GM18499 (cell line): ENCODE results near the gene MLLT10.

ENCODE experiments used
- ATAC-seq: cut with Tn5 transposase; IDR thresholded peaks from one replicate; pipeline ENCODE4 v1.9.1; 2021; ENCODE audit warnings: moderate number of reproducible peaks; ENCODE audit not compliant: insufficient read depth, unreplicated experiment

The MLLT10 gene

DNA sequence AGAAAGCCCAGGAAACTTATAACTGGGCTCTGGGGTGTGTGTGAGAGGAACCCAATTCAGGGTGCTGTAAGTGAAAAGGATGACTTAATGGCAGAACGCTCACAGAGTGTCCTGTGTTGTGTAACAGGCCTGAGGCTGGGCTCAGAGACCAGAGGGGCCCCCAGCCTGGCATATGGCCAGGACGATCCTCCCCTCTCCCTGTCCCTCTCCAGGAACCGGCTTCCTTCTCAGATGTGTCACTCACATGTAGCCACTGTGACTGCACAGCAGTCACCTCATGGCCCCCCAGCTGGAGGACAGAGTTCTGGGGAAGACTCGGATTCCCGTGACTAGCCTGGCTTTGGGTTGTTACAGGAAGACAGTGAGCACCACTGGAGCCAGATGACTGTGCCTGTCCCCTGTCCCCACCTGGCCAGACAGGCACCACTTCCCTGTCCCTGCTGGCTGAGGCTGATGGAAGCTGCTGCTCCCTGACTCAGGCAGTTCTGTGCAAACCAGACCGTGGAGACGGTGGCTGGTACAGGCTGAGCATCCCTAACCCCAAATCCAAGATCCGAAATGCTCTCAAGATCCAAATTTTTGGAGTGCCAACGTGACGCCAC, 220.5 kb downstream of the MLLT10 start:
- no peak for ATAC-seq

DNA sequence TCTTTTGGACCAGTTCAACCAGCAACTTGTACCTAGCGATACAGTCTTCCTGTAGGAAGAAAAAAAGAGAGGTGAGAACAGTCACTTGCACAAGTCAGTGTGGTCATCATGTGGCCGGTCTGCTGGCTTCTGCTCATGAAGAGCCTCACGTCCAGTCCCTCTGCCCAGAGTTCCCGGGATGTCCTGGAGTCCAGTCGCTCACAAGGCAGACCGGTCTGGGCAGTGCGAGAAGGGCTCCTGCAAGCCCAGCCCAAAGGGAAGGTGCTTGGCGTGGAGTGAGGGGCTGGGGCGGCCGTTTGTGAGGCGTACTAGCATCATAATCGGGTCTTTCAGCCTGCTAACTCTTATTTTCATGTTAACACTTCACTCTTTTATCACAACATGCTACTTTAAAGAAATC, 222.7 kb downstream of the MLLT10 start:
- ATAC-seq, result no peak

DNA sequence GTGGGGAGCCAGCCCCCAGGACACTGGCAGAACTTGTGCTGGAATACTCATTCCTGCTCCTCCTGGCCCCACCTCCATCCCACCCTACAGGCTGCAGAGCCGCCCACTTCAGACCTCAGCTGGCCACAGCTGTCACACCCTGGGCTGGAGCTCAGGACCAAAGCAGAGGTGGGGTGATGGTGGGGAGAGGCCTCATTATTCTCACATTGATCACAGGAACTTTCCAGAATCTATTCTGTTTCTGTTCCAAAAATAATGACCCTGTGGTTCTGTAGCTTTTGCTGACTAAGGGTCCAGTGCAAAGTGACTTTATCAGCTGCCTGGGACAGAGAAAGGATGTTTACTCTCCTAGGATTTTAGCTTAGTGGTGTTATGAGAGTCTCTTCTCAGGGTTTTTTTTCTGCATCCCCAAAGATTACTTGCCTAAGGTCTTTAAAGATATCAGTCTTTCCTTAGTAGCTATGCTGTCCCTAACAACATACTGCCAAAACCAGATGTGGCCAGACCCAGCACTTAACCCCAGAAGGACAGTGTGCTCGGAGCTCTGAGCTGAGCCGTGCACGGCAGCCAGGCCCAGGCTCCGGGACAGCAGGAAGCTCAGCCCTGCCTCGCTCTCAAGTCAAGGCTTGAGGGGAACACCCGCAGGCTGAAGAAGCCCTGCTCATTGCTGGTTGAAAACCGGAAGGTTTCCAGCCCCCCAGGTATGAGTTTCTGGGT, 223.3 kb downstream of the MLLT10 start:
- no peak for ATAC-seq

GRCh38 chr10:21758239-21758638, 224.2 kb downstream of the MLLT10 start:
- ATAC-seq, result no peak

- ATAC-seq, result no peak
Observed at GRCh38 chr10:21758696-21759095, 224.7 kb downstream of the MLLT10 start.

DNA sequence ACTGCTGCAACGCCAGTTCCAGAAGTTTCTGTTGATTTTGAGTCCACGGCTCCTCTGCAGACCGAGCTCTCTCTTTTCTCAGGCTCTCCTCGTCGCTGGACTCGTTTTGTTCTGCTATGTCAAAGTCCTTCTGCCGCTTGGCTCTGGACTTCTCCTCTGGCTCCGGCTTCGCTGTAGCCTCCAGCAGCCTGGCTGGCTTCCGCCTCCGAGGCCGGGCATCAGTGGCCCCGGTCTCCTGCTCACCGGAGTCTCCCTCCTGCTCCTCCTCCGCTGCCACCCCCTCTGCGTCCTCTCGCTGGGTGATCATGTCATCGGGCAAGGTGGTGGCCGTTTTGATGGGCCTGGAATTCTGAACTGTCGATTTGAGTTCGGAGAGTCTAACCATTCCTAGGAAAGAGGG, 225.2 kb downstream of the MLLT10 start:
- no peak for ATAC-seq

DNA sequence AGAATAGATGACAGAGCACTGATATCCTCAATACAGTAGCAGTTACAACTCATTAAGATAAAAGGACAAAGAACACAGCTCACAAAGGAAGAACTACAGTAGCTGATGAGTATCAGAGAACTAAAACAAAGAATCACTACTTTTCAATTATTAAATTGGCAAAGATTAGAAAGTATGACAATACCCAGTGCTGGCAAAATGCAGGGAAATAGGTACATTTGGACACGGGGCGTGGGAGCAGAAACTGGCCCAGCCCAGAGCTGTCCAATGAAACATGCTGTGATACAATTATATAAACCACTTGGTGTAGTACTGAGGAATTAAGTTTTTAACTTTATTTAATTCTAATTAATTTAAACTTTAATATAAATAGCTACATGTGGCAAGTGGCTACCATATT, 226.3 kb downstream of the MLLT10 start:
- no peak for ATAC-seq

GRCh38 chr10:21764466-21765189, 230.6 kb downstream of the MLLT10 start:
- ATAC-seq, result no peak

DNA sequence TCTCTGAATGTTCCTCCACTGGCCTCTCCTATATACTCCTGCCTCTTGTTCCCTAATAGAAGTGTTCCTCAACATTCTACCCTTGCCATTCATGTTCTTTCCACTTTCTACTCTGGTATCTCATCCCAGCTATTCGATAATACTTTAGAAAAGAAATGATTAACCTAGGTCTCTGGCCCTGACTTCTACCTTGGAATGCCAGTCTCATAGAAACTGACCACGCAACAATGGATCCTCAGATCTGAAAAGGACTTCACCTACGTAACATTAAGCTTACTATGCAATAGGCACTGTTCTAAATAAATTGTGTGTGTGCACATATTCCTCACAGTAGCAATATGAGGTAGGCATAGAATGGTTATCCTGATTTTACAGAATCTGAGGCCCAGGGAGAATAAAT, 235.0 kb downstream of the MLLT10 start:
- ATAC-seq, result no peak

- ATAC-seq, result no peak
Observed at GRCh38 chr10:21771219-21771618, 237.2 kb downstream of the MLLT10 start.

DNA sequence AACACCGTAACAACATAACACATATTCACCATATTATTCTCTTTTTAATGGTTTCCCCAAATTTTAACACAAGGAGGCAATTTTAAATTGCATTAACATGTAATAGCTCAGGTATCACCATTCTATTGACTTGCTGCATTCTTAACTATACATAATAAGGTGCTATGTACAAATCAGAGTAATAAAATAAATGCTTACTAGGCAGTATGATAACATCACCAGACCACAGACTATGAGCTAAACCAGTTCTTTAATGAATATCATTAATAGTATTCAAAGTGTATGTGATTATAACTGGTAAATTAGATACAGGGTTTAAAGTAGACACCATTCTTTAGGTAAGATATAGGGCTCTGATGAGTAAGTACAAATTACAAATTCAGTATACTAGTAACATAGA, 242.9 kb downstream of the MLLT10 start:
- no peak for ATAC-seq

- ATAC-seq, result no peak
Observed at GRCh38 chr10:21791276-21791675, 257.2 kb downstream of the MLLT10 start.
